ENCODE results near the gene CD96.

DNA sequence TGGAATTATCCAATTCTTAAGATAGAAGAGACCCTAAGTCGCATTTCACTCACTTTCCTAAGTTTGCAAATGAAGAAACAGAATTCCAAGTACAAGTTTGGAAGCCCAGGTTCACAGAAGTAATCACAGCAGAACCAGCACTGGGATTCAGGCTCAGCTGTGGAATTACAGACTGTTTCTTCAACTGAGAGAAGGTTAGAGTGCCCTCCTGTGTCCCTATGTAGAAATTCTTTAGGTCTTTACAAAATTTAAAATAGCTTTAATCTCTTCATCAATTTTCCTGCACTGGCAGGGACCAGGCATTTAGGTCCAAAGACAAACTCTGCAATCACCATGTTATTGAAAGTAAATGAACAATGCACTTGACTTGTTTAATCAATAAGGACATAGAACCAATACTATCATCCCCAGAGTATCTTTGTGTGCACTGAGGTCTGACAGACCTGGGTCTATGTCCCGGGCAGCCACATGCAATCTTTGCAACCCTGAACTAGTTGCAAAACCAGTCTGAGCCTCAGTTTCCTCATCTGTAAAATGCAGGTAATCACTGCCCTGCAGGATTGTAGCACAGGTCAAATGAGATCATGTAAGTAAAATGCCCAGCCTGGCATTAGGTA is 149.4 kb downstream of the CD96 start:
- TF ChIP-seq CTCF (IDR thresholded peaks at IDR 0.05), result peak; percentile 70
- TF ChIP-seq ZFX (IDR thresholded peaks at IDR 0.05; ENCODE audit: borderline replicate concordance), result no peak

All from 22Rv1 (cell line).